VCaP (cell line): Measurements from ENCODE around the gene FBXO42.

Experiments
- H3K27ac ChIP-seq: fragments of 450-650 bp; 2 replicates; pipeline ENCODE4 v1.5.1; 2017
- CTCF ChIP-seq: fragments of 450-650 bp; conservative IDR thresholded peaks from 2 replicates; pipeline ENCODE4 v1.5.1; 2017; ENCODE audit warnings: mild to moderate bottlenecking, moderate library complexity

FBXO42 gene

GRCh38 chr1:16351994-16352841 lies at the start of gene FBXO42:
Gene FBXO42, minus strand, starts transcription at chr1:16352480. Its CDS starts 37,062 bp downstream, at chr1:16315418.
- H3K27ac ChIP-seq: peak within 1 kb of the TSS; percentile 92
- TF ChIP-seq CTCF: peak; percentile 63

- no peak for TF ChIP-seq CTCF
- H3K27ac ChIP-seq: no peak overlapping the region
Measured at GRCh38 chr1:16398371-16398953, 46.2 kb upstream of the FBXO42 start.

- TF ChIP-seq CTCF: no peak
- no peak overlapping the region for H3K27ac ChIP-seq
Measured at GRCh38 chr1:16397120-16397519, 44.8 kb upstream of the FBXO42 start.

GRCh38 chr1:16396591-16396990 lies 44.3 kb upstream of the FBXO42 start:
- H3K27ac ChIP-seq: no peak overlapping the region
- TF ChIP-seq CTCF: no peak

GRCh38 chr1:16394977-16395376 lies 42.7 kb upstream of the FBXO42 start:
- H3K27ac ChIP-seq: no peak overlapping the region
- no peak for TF ChIP-seq CTCF

- H3K27ac ChIP-seq: no peak overlapping the region
Measured at GRCh38 chr1:16393570-16394521, 41.6 kb upstream of the FBXO42 start.

More at GRCh38 chr1:16393570-16394521, 41.6 kb upstream of the FBXO42 start:
- TF ChIP-seq CTCF: no peak
